Activated T-helper 1 cell treated with anti-CD3 and anti-CD28 coated beads, Interleukin-2, amount 50 U/mL, for 16 hours (primary cell): Measurements from ENCODE around the gene PRKAB1.

Experiments
- DNase-seq, 2 donors: peaks; one replicate each; pipeline ENCODE4 v3.0.0-alpha.2; 2020; ENCODE audit warnings: low read depth in 1 of 2, low spot score in 1 of 2

Gene PRKAB1

DNA sequence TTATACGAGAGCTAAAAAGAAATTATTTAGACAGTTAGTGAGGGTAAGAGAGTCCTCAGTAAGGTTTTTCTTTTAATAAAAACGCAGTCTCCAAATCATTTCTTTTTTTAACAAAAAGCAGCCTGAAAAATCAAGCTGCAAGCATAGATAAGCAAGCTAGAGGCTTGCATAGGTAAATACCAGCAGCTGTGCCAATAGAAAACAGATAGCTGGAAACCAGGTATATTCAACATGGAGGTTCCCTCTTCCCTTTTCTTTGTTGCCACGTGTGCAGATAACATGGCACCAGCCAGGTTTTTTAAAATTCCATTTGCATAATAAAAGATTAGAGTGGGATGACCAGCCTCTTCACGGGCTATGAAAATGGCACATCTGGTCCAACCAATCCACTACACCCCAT is 6.1 kb upstream of the PRKAB1 start:
- DNase-seq = no peak

DNA sequence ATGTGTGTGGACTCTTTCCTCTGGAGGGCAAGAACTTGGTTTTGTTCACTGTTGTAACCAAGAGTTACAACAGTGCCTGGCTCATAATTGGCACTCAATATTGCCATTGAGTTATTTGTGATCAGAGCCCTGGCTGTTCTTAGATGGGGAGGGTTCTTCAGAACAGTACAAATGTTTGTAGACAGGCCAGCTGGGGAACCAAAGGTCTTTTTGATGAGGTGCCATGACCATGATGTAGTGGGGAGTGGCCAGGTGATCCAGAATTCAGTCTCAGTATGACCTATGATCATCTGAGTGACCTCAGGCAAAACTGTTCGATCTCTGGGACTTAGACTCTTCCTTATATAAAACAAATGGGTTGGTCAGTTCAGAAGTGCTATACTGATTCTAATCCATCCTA is 3.3 kb upstream of the PRKAB1 start:
- no peak for DNase-seq

DNA sequence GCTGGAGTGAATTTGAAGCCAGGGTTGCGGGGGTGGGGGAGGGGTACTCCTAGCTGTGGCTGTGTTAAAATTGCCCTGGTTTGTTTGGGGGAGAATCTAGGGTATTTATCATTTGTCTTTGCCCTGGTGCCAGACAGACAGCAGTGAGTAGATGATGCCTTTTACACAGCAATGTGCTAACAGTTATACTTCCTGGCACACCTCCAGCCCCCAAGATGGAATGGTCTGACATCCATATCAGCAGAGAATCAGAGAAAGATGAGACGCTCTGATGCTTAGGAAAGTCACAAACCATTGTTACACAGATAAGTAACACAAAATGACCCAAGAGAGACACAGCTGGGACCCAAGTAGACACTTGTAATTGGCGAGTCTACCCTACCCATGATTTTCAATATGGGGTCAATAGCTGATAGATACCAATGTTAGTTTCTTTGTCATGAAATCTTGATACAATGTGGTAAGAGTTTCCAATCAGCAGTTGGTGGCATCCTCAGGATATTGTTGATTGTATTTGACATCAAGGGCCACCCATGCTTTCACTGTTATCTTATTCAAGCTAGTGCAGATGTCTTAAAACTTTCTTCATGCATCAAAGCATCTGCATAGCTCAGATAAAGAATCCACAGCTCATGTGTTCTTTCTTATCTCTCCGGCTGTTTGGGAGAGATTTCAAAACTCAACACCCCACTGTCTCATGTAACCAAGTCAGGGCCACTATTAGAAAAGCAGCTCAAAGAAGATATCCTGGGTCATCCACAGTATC is 2.6 kb upstream of the PRKAB1 start:
- DNase-seq = no peak

DNA sequence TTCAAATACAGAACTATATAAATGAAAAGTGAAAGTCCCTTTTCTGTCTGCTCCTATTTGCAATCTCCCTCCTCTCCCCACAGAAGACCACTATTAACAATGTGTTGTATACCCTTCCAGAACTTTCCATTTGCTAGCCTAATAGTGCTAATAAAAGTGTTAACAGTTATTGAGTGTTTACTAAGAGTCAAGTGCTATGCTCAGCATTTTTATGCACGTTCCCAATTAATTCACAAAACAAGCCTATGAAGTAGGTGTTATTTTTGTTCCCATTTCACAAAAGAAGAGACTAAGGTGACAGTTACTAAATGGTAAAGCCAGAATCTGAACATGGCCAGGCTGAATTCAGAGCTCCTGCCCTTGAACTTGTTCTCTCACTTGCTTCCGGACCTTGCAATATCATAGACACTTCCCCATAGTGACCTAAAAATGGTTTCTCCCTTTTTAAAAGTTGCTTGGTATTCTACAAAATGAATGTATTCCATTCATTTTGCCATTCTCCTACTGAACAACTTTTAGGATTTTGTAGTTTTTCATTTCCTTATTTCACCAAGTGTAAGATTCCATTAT is 1.6 kb upstream of the PRKAB1 start:
- no peak for DNase-seq

DNA sequence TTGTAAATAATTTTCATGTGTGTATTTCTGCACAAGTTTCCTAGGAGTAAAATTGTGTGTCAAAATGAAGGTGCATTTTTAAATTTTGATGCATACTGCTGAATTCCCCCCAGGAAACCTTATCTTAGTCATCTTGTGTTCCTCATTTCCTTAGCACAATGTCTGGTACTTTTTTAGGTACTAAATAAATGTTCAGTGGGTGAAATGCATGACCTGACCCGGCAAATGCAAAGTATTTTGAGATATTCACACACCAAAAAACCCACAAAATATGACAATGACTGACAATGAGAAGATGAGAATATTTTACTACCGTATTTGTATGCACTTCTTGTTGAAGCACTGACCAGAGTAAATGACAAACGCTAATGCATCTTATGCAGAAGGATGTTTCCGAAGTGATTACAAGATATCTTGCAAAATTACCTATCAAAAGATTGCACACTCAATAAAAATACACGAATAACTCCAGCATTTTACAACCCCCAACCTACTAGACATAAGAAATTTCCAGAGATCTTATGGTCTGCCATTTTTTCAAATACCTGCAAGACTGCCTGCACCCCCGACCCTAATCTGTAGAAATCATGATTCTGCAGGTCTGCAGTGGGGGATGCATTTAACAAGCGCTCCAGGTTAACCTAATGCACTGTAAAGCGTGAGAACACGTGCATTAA is 895 bp upstream of the PRKAB1 start:
- DNase-seq = no peak

DNA sequence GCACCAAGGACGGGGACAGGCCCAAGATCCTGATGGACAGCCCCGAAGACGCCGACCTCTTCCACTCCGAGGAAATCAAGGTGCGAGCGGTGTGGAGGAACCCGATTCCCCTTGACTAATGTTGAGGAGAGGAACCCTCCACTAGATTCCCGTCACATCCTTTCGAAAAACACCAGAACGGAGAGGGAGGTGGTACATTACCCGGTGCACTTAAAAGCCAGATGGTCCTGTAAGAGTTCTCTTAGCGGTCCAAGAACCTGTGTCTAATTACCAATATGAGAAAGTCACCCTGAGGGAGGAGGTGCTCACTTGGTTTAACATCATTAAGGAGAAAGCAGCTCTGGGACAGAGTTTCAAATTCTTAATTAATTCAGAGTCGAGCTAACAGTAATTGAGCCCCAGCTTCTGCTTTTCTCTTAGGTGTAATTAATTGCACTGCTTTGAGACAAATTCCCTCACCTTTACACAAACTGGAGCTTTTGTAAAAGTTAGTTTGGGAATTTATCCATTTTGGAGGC is 450 bp downstream of the PRKAB1 start:
- DNase-seq = no peak

DNA sequence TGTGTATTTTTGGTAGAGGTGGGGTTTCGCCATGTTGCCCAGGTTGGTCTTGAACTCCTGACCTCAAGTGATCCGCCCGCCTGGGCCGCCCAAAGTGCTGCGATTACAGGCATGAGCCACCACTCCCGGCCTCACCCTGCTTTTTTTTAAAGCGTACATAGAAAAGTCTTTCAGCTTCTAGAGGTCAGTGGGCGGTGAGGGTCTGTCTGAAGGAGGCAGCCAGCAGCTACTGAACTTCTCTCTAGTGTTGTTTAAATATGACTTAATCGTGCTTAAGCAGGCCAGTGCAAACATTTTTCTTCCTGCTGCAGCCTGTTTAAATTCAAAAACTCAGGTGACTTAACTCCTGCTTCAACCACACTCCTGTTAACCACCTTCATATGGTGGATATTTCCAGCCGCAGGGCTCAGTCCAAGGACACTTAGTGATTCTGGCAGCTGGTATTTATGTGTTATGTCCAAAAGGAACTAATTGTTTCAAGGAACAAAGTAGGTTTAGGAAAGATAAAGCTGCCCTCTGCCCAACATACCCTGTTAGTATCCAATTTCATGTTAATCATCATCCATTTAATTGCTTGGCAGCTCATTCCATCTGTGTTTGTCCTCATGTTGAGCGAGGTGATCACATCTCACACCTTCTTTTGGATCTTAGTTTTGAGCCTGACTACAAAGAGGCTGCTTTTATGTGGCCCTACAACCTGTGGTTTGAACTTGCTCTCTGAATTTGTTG is 2.0 kb downstream of the PRKAB1 start:
- DNase-seq = no peak

DNA sequence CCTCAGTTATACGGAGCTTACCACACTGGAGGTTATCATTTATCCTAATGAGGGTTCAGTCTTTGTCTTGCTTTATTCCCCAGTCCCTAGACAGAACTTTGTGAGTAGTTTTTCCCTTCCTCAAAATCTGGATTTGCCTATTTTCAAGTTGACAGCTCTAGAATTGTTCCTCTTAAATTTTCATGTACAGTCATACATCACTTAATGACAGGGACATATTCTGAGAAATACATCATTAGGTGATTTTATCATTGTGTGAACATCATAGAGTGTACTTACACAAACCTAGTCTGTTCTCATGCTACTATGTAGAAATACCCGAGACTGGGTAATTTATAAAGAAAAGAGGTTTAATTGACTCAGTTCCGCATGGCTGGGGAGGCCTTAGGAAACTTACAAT is 3.1 kb downstream of the PRKAB1 start:
- no peak for DNase-seq

DNA sequence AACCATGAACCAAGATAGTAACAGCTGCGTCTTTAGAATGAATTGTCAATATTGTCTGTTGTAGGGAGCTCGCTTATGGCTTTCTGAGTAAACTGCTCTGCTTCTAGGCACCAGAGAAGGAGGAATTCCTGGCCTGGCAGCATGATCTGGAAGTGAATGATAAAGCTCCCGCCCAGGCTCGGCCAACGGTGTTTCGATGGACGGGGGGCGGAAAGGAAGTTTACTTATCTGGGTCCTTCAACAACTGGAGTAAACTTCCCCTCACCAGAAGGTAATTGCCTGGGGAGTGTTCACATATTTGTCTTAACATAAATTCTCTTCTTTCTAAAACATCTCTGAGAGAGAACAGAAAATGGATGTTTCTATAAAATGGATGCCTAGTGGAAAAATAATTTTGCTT is 4.3 kb downstream of the PRKAB1 start:
- no peak for DNase-seq

DNA sequence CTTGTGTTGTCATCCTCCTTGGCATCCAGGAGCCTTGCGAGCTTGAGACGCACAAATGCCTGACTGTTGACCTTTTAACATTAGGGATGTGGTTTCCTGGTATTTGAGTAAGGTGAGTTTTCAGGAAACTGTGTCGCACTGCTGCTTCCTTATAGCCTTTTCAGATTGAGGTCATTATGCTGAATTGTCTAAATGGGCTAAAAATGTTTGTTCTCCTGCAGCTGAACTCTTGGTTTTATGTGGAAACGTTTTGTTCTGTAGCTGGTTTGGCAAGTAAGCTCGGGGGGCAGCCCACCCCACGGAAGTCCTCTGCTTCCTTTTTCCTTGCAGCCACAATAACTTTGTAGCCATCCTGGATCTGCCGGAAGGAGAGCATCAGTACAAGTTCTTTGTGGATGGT is 5.7 kb downstream of the PRKAB1 start:
- DNase-seq = no peak

DNA sequence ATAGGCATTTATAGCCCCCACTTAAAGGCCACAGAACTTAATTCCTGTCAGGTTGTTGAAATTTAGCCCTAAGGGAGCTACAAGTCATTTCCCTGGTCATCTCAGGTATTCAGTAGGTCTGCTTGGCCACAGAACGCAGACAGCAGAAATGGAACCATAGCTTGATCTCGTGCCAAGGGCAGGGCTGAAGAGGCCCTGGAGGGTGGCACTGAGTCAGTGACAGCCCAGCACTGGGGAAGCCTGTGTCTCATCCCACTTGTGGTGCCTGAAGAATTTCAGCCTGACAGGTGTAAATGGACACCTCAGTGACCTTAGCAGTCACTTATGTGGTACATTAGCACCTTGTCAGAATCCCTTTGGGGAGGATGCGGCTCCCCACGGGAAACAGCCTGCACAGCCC is 6.6 kb downstream of the PRKAB1 start:
- no peak for DNase-seq

DNA sequence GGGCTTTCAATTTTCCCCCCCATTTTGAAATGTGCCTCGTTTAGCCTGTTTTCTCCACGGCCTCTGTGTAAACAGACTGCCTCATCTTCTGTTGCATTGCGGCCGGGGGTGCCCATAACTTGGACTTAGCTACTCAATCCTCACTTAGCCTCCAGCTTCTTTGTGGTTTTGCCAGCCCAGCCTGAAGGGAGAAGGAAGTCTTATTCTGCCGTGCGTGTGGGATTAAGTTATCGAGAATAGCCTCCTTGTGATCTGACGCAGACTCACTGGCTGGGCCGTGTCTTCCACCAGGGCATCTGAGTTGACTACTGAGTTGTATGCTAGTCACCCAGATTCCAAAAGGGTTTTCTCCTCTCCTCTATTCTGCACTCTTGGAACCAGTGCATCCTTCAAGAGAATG is 8.1 kb downstream of the PRKAB1 start:
- no peak for DNase-seq

DNA sequence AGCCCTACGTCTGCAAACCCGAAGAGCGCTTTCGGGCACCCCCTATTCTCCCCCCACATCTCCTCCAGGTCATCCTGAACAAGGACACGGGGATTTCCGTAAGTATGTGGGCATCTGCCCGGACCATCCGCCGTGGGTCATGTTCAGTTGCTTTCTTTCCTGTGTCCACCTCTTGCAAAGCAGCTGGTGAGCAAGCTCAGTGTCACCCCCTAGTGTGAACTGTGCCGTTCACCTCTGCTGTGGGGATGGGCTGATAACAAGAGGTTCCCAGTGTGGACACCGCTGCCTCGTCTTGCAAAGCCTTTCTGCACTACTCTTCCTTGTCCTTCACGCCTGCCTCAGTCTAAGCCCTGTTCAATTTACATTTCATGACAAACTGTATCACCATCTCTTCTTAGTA is 8.6 kb downstream of the PRKAB1 start:
- DNase-seq = no peak

DNA sequence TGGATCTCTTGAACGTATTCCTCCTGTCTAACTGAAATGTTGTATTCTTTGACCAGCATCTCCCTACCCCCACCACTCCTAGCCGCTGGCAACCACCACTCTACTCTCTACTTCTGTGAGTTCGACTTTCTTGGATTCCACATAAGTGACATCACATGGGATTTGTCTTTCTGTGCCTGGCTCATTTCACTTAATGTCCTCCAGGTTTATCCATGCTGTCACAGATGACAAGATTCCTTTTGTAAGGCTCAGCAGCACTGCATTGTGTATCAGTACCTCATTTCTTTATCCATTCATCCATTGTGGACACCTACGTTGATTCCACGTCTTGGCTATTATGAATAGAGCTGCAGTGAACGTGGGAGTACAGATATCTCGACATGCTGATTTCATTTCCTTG is 10.5 kb downstream of the PRKAB1 start:
- no peak for DNase-seq

DNA sequence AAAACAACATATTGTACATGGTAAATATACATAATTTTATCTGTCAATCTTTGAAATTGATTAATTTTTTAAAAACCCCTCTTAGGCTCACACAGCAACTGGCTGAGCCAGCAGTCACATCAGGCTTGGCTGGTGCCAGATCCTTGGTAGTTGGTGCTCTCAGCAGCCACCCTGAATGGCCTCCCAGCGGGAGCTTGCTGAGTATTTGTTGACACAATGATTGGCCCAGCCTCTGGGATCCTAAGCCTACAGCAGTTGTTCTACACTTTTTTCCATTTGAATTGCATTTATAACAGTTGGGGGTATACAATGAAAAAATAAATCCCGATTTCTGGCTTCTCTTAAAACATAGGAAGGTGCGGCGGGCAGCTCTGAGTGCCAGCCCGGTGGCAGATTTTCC is 11.1 kb downstream of the PRKAB1 start:
- DNase-seq = no peak

DNA sequence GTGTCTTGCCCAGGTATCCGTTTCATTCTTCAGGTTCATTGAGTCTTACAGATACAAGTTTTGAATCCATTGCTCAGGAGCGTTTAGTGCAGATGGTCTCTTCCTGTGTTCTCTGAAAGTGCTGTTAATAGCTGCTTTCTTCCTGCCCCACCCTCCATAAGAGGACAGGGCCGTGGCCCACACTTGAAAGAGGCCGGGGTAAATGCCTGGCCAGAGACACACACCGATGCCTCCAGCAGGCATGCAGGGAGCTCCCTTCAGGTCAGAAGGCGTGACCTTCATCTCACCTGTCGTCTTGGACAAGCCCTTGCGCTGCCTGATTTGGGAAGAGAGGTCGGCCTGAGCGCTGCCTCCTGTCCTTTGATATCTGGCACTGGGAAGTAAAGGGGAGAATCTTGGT is 11.6 kb downstream of the PRKAB1 start:
- no peak for DNase-seq

DNA sequence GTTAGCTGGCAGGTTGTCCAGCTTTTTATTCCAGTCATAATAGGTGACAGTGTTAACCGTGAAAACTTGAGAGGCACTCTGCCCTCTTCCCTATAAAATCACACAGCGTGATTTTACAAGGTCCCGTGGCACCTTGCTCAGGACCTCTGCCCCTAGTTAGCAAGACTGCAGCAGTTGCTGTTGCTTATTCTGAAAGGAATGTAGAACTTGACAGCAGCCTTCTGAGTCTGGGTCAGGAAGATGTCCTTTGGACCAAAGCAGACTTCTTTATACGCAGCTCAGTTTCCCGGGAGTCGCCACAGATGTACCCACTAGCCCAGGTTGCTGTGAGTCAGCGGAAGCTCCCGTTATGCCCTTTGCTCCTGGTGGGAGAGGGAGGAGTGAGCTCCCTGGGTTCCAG is 13.2 kb downstream of the PRKAB1 start:
- DNase-seq = no peak

DNA sequence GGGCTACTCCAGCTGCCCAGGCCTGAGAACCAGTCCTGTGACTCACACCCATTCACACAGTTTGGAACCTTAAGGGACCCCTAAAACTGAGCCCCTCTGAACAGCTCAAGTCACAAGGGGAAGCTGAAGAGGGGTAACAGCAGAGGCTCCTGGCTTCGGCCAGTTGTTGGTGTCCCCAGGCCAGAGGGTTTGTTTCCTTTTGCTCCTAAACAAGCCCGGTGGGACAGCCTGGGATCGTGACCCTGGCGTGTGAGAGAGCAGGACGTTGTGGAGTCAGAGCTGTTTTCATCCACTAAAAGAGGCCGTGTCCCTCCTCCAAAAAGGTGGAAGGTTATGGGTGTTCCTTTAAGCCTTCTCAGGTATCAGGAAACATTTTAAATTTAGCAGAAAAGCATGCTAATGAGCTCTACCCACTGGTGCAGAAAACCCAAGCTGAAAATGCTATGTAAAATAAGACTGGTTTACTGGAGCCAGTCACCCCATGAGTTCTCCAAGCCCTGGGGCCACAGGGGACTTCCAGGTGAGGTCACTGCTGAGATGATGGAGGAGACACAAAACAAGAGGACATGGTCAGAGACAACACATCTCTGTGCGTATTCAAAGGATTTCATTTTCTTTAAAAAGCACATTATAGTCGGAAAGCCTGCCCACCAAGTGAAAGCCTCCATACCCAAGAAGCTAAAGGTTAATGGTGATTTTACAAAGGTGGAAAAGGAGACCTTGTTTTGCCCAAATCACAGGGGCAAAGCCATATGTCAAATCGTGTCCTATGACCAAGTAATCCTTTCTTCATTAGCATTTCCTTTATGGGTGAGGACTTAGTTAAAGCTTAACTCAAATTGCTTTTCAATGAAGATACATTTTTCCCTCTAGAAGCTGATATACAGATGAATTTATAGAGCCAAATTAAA is 14.1 kb downstream of the PRKAB1 start:
- no peak for DNase-seq

DNA sequence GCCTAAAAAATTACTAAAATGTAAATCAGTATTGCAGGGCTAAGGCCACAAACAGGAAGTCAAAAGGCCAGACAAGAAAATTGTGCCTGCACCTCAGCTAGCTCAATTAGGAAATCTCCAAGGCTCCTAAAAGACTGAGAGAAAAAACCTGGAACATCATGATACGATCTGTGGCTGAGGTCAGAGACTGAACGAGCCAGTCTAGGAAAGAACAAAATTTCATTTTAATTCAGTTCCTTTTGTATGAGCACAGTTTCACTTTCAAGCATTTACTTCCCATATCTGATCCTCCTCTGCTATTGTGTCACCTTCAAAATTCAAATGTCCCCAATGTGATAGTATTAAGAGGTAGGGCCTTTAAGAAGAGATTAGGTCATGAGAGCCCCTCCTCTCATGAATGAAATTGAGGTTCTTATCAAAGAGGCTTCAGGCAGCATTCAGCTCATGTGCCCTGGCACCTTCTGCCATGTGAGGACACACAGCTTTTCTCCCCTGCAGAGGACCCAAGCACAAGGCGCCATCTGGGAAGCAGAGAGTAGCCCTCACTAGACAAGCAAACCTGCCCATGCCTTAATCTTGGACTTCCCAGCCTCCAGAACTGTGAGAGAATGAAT is 14.8 kb downstream of the PRKAB1 start:
- DNase-seq = no peak

DNA sequence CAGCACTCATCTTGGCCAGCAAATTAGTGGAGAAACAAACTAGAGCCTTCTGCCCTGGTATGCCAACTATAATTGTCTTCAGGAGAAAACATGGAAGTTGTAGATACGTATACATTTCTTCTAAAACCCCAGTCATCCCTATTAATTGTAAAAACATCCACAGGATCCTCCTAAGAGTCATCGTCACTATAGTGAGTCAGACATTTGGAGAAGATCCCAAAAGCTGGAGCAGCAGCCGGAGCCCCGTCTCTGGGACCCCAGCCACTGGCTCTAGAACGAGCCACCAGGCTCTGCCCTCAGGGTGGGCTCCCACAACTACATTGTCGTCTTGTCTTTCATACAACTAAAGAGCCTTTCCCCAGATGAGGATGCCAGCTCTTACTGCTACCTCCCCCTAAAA is 15.5 kb downstream of the PRKAB1 start:
- DNase-seq = no peak
